PC-3 (cell line): ENCODE data around the gene SLC44A3. TPM values are rescaled to one million over a fixed set of nuclear protein-coding genes. Genes with fewer than 3 reads are reported as not detected.

ENCODE experiments used
- ATAC-seq: fragments of 200-7000 bp; cut with Tn5 transposase; 2 replicates; pipeline ENCODE4 v1.9.1; 2020; ENCODE audit warnings: mild to moderate bottlenecking, moderate library complexity
- BruUV-seq: library from RNA; stranded (reverse); fragments of 400-500 nt; replicated peaks from 2 replicates; lab custom pipeline; 2021; lab: Mats Ljungman, UMichigan
- CTCF ChIA-PET: fragments of 300-600 bp; sonication (Branson Sonifier 250); formaldehyde crosslinking; loops from one replicate; lab custom pipeline; 2022; ENCODE audit warnings: antibody characterized with exemption; lab: Charles Lee
- POLR2A ChIA-PET: fragments of 300-600 bp; sonication (Branson Sonifier 250); formaldehyde crosslinking; loops from one replicate; lab custom pipeline; 2022; ENCODE audit warnings: antibody characterized with exemption; ENCODE audit not compliant: unreplicated experiment; lab: Charles Lee
- DNase-seq: peaks from one replicate; pipeline ENCODE4 v3.0.0-alpha.2; 2015
- H2AFZ ChIP-seq: fragments of 300-600 bp; sonication (generic); 2 replicates; pipeline ENCODE4 v1.6.0; 2016; ENCODE audit warnings: antibody characterized with exemption, low read length
- H3F3A ChIP-seq: fragments of 300-600 bp; sonication (generic); one replicate; pipeline ENCODE4 v1.6.0; 2017; ENCODE audit warnings: antibody characterized with exemption, low read length, control low read depth, mild to moderate bottlenecking; ENCODE audit not compliant: unreplicated experiment
- H3K27ac ChIP-seq: fragments of 300-600 bp; sonication (generic); 2 replicates; pipeline ENCODE4 v1.5.1; 2016; ENCODE audit warnings: mild to moderate bottlenecking, low read length
- H3K27me3 ChIP-seq: fragments of 300-600 bp; sonication (generic); 2 replicates; pipeline ENCODE4 v1.6.1; 2016; ENCODE audit warnings: low read length, mixed read lengths
- H3K36me3 ChIP-seq: fragments of 300-600 bp; sonication (generic); 2 replicates; pipeline ENCODE4 v1.6.1; 2016; ENCODE audit warnings: low read depth, mixed run types, low read length, mixed read lengths
- H3K4me1 ChIP-seq: fragments of 300-600 bp; sonication (generic); 2 replicates; pipeline ENCODE4 v1.5.1; 2016; ENCODE audit warnings: low read length; ENCODE audit not compliant: insufficient read depth
- H3K4me2 ChIP-seq: fragments of 300-600 bp; sonication (generic); 2 replicates; pipeline ENCODE4 v1.6.0; 2016; ENCODE audit warnings: low read length
- H3K4me3 ChIP-seq: fragments of 300-600 bp; sonication (generic); 2 replicates; pipeline ENCODE4 v1.5.1; 2016; ENCODE audit warnings: mild to moderate bottlenecking, low read length, mixed read lengths
- H3K79me2 ChIP-seq: fragments of 300-600 bp; sonication (generic); 2 replicates; pipeline ENCODE4 v1.6.1; 2017; ENCODE audit warnings: low read length, mixed read lengths
- H3K9ac ChIP-seq: fragments of 300-600 bp; sonication (generic); 2 replicates; pipeline ENCODE4 v1.6.0; 2016; ENCODE audit warnings: mild to moderate bottlenecking, low read length
- H3K9me2 ChIP-seq: fragments of 300-600 bp; sonication (generic); replicated peaks from 2 replicates; pipeline ENCODE4 v1.6.1; 2016; ENCODE audit warnings: mixed run types, low read length, mixed read lengths
- H3K9me3 ChIP-seq: fragments of 300-600 bp; sonication (generic); 2 replicates; pipeline ENCODE4 v1.6.1; 2016; ENCODE audit warnings: low read length, mixed read lengths
- H4K20me1 ChIP-seq: fragments of 300-600 bp; sonication (generic); 2 replicates; pipeline ENCODE4 v1.6.1; 2016; ENCODE audit warnings: low read length, mixed read lengths
- CTCF ChIP-seq: fragments of 300-600 bp; sonication (generic); conservative IDR thresholded peaks from 2 replicates; pipeline ENCODE4 v1.5.1; 2017; ENCODE audit warnings: antibody characterized with exemption, low read depth, mild to moderate bottlenecking, low read length
- EZH2 ChIP-seq: fragments of 300-600 bp; sonication (generic); IDR thresholded peaks from one replicate; pipeline ENCODE4 v1.6.1; 2017; ENCODE audit warnings: antibody characterized with exemption, mild to moderate bottlenecking, low read length; ENCODE audit not compliant: unreplicated experiment
- EZH2phosphoT487 ChIP-seq: fragments of 300-600 bp; sonication (generic); IDR thresholded peaks from 2 replicates; pipeline ENCODE4 v1.6.1; 2018; ENCODE audit warnings: mild to moderate bottlenecking, antibody characterized with exemption, low read length, borderline replicate concordance
- intact Hi-C: fragments of 100-400 bp; cut with micrococcal nuclease; formaldehyde crosslinking; loops from 2 replicates; pipeline ENCODE4 v1.9.0; 2023
- total RNA-seq: library from RNA; depleted of rRNA; stranded (reverse); fragments of >200 nt; gene quantifications from 2 replicates; pipeline ENCODE4 v1.2.3, GENCODE V29; 2014

Gene SLC44A3
- total RNA-seq, 1 experiment from 2014 or later = 9.2 TPM

- no peaks in the 10 kb centered on the region for H3K79me2 ChIP-seq
- no TSS peak for BruUV-seq
- H3K27ac ChIP-seq = no peak overlapping the region
- no peak overlapping the region for H3K4me2 ChIP-seq
- ChIA-PET POLR2A (no interaction called here), CTCF (no interaction called here)
- peaks cover 7% of the 10 kb centered on the region for H3K36me3 ChIP-seq
- no peak overlapping the region for H3K9ac ChIP-seq
- no peak overlapping the region for H2AFZ ChIP-seq
- no peak overlapping the region for H3K4me3 ChIP-seq
- H3K4me1 ChIP-seq = peaks cover 13% of the 10 kb centered on the region
- no peak for TF ChIP-seq EZH2
- no peak for TF ChIP-seq CTCF
- no peak for TF ChIP-seq EZH2phosphoT487
- H3F3A ChIP-seq = peaks cover 6% of the 10 kb centered on the region
- DNase-seq = no peak
- intact Hi-C loops = no loop called here
- no peaks in the 10 kb centered on the region for H3K27me3 ChIP-seq
- ATAC-seq = no peak
- H4K20me1 ChIP-seq = no peaks in the 10 kb centered on the region
- H3K9me2 ChIP-seq = no peaks in the 10 kb centered on the region
- no peaks in the 10 kb centered on the region for H3K9me3 ChIP-seq
These were observed 68.0 kb downstream of the SLC44A3 start for GRCh38 chr1:94888201-94888600.

- Histone ChIP-seq H4K20me1 (no peaks in the 10 kb centered on the region), H3K27ac (no peak overlapping the region), H3K79me2 (no peaks in the 10 kb centered on the region), H3K27me3 (no peaks in the 10 kb centered on the region), H3K4me1 (no peaks in the 10 kb centered on the region), H3K4me3 (no peak overlapping the region), H3K9me2 (no peaks in the 10 kb centered on the region), H3K9me3 (no peaks in the 10 kb centered on the region), H3F3A (peaks cover 6% of the 10 kb centered on the region), H3K4me2 (no peak overlapping the region), H3K9ac (no peak overlapping the region), H2AFZ (no peak overlapping the region), H3K36me3 (peaks cover 41% of the 10 kb centered on the region)
- BruUV-seq = no TSS peak
- no peak for ATAC-seq
- DNase-seq = no peak
- ChIA-PET CTCF (no interaction called here), POLR2A (interaction anchor here (0.6 kb wide), 1 partner anchor 28 kb away, joined by 3 read pairs; no protein-coding TSS in a partner anchor)
- TF ChIP-seq CTCF (no peak), EZH2 (no peak), EZH2phosphoT487 (no peak)
- intact Hi-C loops = no loop called here
These were observed 72.6 kb downstream of the SLC44A3 start for GRCh38 chr1:94892604-94893254.

GRCh38 chr1:94894630-94895029 lies 74.5 kb downstream of the SLC44A3 start:
- DNase-seq (no peak), ATAC-seq (no peak)
- ChIA-PET POLR2A (no interaction called here), CTCF (no interaction called here)
- no peaks in the 10 kb centered on the region for H3K79me2 ChIP-seq
- H3K36me3 ChIP-seq = peaks cover 59% of the 10 kb centered on the region
- H3K4me3 ChIP-seq = no peak overlapping the region
- H3K9me2 ChIP-seq = no peaks in the 10 kb centered on the region
- BruUV-seq = no TSS peak
- intact Hi-C loops = no loop called here
- H2AFZ ChIP-seq = no peak overlapping the region
- H3K4me2 ChIP-seq = no peak overlapping the region
- H3K9ac ChIP-seq = no peak overlapping the region
- H3F3A ChIP-seq = peaks cover 6% of the 10 kb centered on the region
- no peak for TF ChIP-seq EZH2
- no peak for TF ChIP-seq CTCF
- no peak for TF ChIP-seq EZH2phosphoT487
- H3K27ac ChIP-seq = no peak overlapping the region
- H3K9me3 ChIP-seq = no peaks in the 10 kb centered on the region
- H3K4me1 ChIP-seq = 0 out of 2 replicates have a peak, but pooled peaks cover 7% of the 10 kb centered on the region
- H3K27me3 ChIP-seq = no peaks in the 10 kb centered on the region
- no peaks in the 10 kb centered on the region for H4K20me1 ChIP-seq
